GM23248 (cell line): ENCODE data around the gene SUPT20H.

ENCODE experiments used
- EZH2 ChIP-seq: fragments of 200-600 bp; sonication (generic); IDR thresholded peaks from 2 replicates; pipeline ENCODE4 v1.6.1; 2018; ENCODE audit warnings: antibody characterized with exemption, mild to moderate bottlenecking; ENCODE audit not compliant: insufficient read depth, poor library complexity, severe bottlenecking
- EZH2phosphoT487 ChIP-seq: fragments of 200-600 bp; sonication (generic); IDR thresholded peaks from 2 replicates; pipeline ENCODE4 v1.6.1; 2018; ENCODE audit warnings: antibody characterized with exemption, moderate library complexity, mild to moderate bottlenecking, low read depth; ENCODE audit not compliant: insufficient read depth

- TF ChIP-seq EZH2phosphoT487, result no peak
- TF ChIP-seq EZH2, result no peak
These were observed 93.7 kb downstream of the SUPT20H start for GRCh38 chr13:36965767-36966166.
